GM06990 (cell line): ENCODE measurements around the gene RERE.

Experiments
- DNase-seq: peaks from one replicate; pipeline ENCODE4 v3.0.0-alpha.2; 2011; ENCODE audit not compliant: insufficient read length; ENCODE audit errors: extremely low read depth
- H3K27me3 ChIP-seq: replicated peaks from 2 replicates; pipeline ENCODE4 v1.6.0; 2011; ENCODE audit warnings: low read length; ENCODE audit not compliant: control insufficient read depth, insufficient read depth
- H3K36me3 ChIP-seq: 2 replicates; pipeline ENCODE4 v1.5.1; 2011; ENCODE audit warnings: low read length; ENCODE audit not compliant: control insufficient read depth, insufficient read depth
- H3K4me3 ChIP-seq: replicated peaks from 2 replicates; pipeline ENCODE4 v1.5.1; 2011; ENCODE audit warnings: low read depth, mild to moderate bottlenecking, control low read depth, low read length
- CTCF ChIP-seq: IDR thresholded peaks from 2 replicates; pipeline ENCODE4 v1.5.1; 2011; ENCODE audit warnings: low read length, control low read depth, mild to moderate bottlenecking, inconsistent platforms; ENCODE audit not compliant: insufficient read depth, poor library complexity, severe bottlenecking

Gene RERE

GRCh38 chr1:8443558-8444194 lies 373.8 kb downstream of the RERE start:
- Histone ChIP-seq H3K4me3 (no peak overlapping the region), H3K36me3 (peaks cover 2% of the 10 kb centered on the region; the same call in 1 of the 2 replicates), H3K27me3 (no peaks in the 10 kb centered on the region)
- DNase-seq, result no peak
- peak; percentile 7 for TF ChIP-seq CTCF

- TF ChIP-seq CTCF, result no peak
- no peaks in the 10 kb centered on the region for H3K27me3 ChIP-seq
- DNase-seq, result no peak
- no peaks in the 10 kb centered on the region; the same call in 1 of the 2 replicates for H3K36me3 ChIP-seq
- H3K4me3 ChIP-seq, result no peak overlapping the region
These were observed 376.0 kb downstream of the RERE start for GRCh38 chr1:8441426-8441825.

GRCh38 chr1:8439015-8439702 lies 378.3 kb downstream of the RERE start:
- DNase-seq, result no peak
- no peak for TF ChIP-seq CTCF
- no peaks in the 10 kb centered on the region for H3K36me3 ChIP-seq
- H3K4me3 ChIP-seq, result no peak overlapping the region
- no peaks in the 10 kb centered on the region for H3K27me3 ChIP-seq

GRCh38 chr1:8438489-8438888 lies 379.0 kb downstream of the RERE start:
- no peak overlapping the region for H3K4me3 ChIP-seq
- no peak for TF ChIP-seq CTCF
- H3K27me3 ChIP-seq, result no peaks in the 10 kb centered on the region
- no peak for DNase-seq
- H3K36me3 ChIP-seq, result no peaks in the 10 kb centered on the region

- no peak for TF ChIP-seq CTCF
- H3K4me3 ChIP-seq, result no peak overlapping the region
- no peaks in the 10 kb centered on the region for H3K27me3 ChIP-seq
- no peak for DNase-seq
- no peaks in the 10 kb centered on the region for H3K36me3 ChIP-seq
These were observed 380.1 kb downstream of the RERE start for GRCh38 chr1:8437347-8437746.
